Parathyroid adenoma (tissue), 2 donors: ENCODE data around the gene PPARGC1A.

Experiments
- H2AFZ ChIP-seq: fragments of 300-600 bp; sonication (generic); one replicate; pipeline ENCODE4 v1.7.0; 2017; ENCODE audit warnings: antibody characterized with exemption, mild to moderate bottlenecking
- H3K27ac ChIP-seq: fragments of 300-600 bp; sonication (generic); one replicate; pipeline ENCODE4 v1.7.0; 2017
- H3K27me3 ChIP-seq: fragments of 300-600 bp; sonication (generic); one replicate; pipeline ENCODE4 v1.7.0; 2017; ENCODE audit warnings: low read length; ENCODE audit not compliant: control insufficient read depth, insufficient read depth
- H3K36me3 ChIP-seq: fragments of 300-600 bp; sonication (generic); one replicate; pipeline ENCODE4 v1.7.0; 2017; ENCODE audit warnings: low read length; ENCODE audit not compliant: control insufficient read depth, insufficient read depth
- H3K4me1 ChIP-seq: fragments of 300-600 bp; sonication (generic); one replicate; pipeline ENCODE4 v1.7.0; 2017; ENCODE audit warnings: control low read depth
- H3K4me2 ChIP-seq: fragments of 300-600 bp; sonication (generic); one replicate; pipeline ENCODE4 v1.7.0; 2017; ENCODE audit warnings: low read length
- H3K4me3 ChIP-seq: fragments of 300-600 bp; sonication (generic); one replicate; pipeline ENCODE4 v1.7.0; 2017; ENCODE audit warnings: low read depth, low read length
- H3K79me2 ChIP-seq: fragments of 300-600 bp; sonication (generic); one replicate; pipeline ENCODE4 v1.7.0; 2017; ENCODE audit warnings: control low read depth
- H3K9ac ChIP-seq: fragments of 300-600 bp; sonication (generic); one replicate; pipeline ENCODE4 v1.7.0; 2017; ENCODE audit warnings: mild to moderate bottlenecking
- H3K9me3 ChIP-seq: fragments of 300-600 bp; sonication (generic); one replicate; pipeline ENCODE4 v1.7.0; 2017; ENCODE audit warnings: low read length; ENCODE audit not compliant: control insufficient read depth
- CTCF ChIP-seq: fragments of 300-600 bp; sonication (generic); IDR thresholded peaks from one replicate; pipeline ENCODE4 v1.7.0; 2017; ENCODE audit warnings: antibody characterized with exemption, mild to moderate bottlenecking
- donor health status: primary hyperparathyroidism.

Gene PPARGC1A

DNA sequence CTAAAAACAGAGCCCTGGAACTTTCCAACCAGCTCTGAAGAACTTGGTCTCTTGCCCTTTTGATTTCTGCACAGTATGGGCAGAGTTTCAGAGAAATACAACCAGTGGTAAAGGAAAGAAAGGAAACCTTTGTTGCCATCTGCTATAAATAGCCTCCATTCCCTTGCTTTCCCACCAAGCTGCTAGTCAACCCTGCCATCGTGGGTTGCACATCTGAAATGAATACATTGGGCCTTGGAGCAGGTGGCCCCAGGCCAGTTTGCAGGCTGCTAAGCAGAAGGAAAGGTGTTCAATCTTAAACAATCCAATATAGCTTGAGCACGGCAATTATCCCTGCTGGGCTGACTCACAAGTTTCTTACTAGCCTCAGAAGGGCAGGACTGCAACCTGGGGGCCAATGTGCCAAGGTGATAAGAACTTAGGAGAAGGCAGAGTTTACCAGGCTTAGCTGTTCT is 142.5 kb downstream of the PPARGC1A start:
- no peak overlapping the region for H3K27ac ChIP-seq
- no peak overlapping the region for H2AFZ ChIP-seq
- H3K4me1 ChIP-seq = peaks cover 4% of the 10 kb centered on the region
- H3K36me3 ChIP-seq = no peaks in the 10 kb centered on the region
- no peak overlapping the region for H3K4me3 ChIP-seq
- H3K4me2 ChIP-seq = no peak overlapping the region
- no peaks in the 10 kb centered on the region for H3K27me3 ChIP-seq
- H3K9me3 ChIP-seq = no peaks in the 10 kb centered on the region
- TF ChIP-seq CTCF = no peak
- no peaks in the 10 kb centered on the region for H3K79me2 ChIP-seq
- H3K9ac ChIP-seq = no peak overlapping the region

- no peak for TF ChIP-seq CTCF
- no peak overlapping the region for H3K4me3 ChIP-seq
- no peaks in the 10 kb centered on the region for H3K36me3 ChIP-seq
- no peaks in the 10 kb centered on the region for H3K9me3 ChIP-seq
- H3K27me3 ChIP-seq = no peaks in the 10 kb centered on the region
- H3K4me1 ChIP-seq = peaks cover 4% of the 10 kb centered on the region
- no peak overlapping the region for H3K9ac ChIP-seq
- H3K79me2 ChIP-seq = no peaks in the 10 kb centered on the region
- no peak overlapping the region for H3K27ac ChIP-seq
- H2AFZ ChIP-seq = no peak overlapping the region
- H3K4me2 ChIP-seq = no peak overlapping the region
Observed at GRCh38 chr4:23746672-23747071, 143.2 kb downstream of the PPARGC1A start.

GRCh38 chr4:23746027-23746426 is 143.8 kb downstream of the PPARGC1A start:
- H3K36me3 ChIP-seq = no peaks in the 10 kb centered on the region
- H3K4me1 ChIP-seq = peaks cover 4% of the 10 kb centered on the region
- no peaks in the 10 kb centered on the region for H3K79me2 ChIP-seq
- H3K27ac ChIP-seq = no peak overlapping the region
- H3K9ac ChIP-seq = no peak overlapping the region
- H3K4me3 ChIP-seq = no peak overlapping the region
- no peak for TF ChIP-seq CTCF
- no peaks in the 10 kb centered on the region for H3K27me3 ChIP-seq
- no peak overlapping the region for H3K4me2 ChIP-seq
- H3K9me3 ChIP-seq = no peaks in the 10 kb centered on the region
- no peak overlapping the region for H2AFZ ChIP-seq

DNA sequence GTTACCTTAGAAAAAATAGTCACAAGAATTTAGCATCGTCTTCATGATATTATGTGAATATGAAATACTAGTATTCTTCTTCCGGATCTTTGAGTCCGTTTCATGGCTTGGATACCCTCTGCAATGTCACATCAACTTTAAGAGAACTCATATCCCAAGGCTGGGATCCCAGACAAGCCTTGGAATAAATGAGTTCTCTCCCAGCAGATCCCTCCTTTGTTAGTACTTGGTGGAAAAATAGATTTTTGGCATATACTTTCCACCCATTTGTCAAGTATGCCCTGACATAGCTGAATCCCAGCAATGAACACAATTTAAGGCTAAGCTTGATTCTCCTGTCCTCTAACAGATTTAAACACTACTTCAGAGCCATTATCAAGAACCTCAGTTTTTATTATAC is 144.5 kb downstream of the PPARGC1A start:
- Histone ChIP-seq H3K27me3 (no peaks in the 10 kb centered on the region), H3K9me3 (no peaks in the 10 kb centered on the region), H2AFZ (no peak overlapping the region), H3K4me2 (no peak overlapping the region), H3K4me1 (peaks cover 4% of the 10 kb centered on the region), H3K79me2 (no peaks in the 10 kb centered on the region), H3K9ac (no peak overlapping the region), H3K27ac (no peak overlapping the region), H3K4me3 (no peak overlapping the region), H3K36me3 (no peaks in the 10 kb centered on the region)
- TF ChIP-seq CTCF = no peak
